Activated CD4-positive, CD25-positive, alpha-beta regulatory T cell (primary cell): ENCODE data around the gene COPG1.
"Not testable (repeated sequence)": the region's sequence is repeated elsewhere in the genome, so short reads cannot be mapped to it uniquely, and the experiment has no call there.

ENCODE experiments used
- DNase-seq, 4 experiments: peaks; one replicate each; lab custom pipeline; 2025; lab: John Stamatoyannopoulos, UW

Gene COPG1

GRCh38 chr3:129249284-129250065 is at the start of gene COPG1:
TSS of gene COPG1 (plus strand) at chr3:129249606. CDS start at chr3:129249710, 104 bp downstream.
- peak; percentile 71 to 82 (median 74) for DNase-seq

- no peak for DNase-seq
Observed at GRCh38 chr3:129204473-129204872, 44.9 kb upstream of the COPG1 start.

- DNase-seq, result no peak
Observed at GRCh38 chr3:129205109-129205832, 44.1 kb upstream of the COPG1 start.

- DNase-seq, result no peak
Observed at GRCh38 chr3:129207479-129207878, 41.9 kb upstream of the COPG1 start.

- no peak for DNase-seq
Observed at GRCh38 chr3:129211345-129211744, 38.1 kb upstream of the COPG1 start.

- DNase-seq, result no peak
Observed at GRCh38 chr3:129211772-129212171, 37.6 kb upstream of the COPG1 start.

- DNase-seq, result no peak
Observed at GRCh38 chr3:129213238-129213637, 36.2 kb upstream of the COPG1 start.

- no peak for DNase-seq
Observed at GRCh38 chr3:129218742-129219141, 30.7 kb upstream of the COPG1 start.

- DNase-seq, result not testable (repeated sequence)
Observed at GRCh38 chr3:129224387-129224786, 25.0 kb upstream of the COPG1 start.

GRCh38 chr3:129224984-129225393 is 24.4 kb upstream of the COPG1 start:
- no peak for DNase-seq

- DNase-seq, result no peak
Observed at GRCh38 chr3:129226374-129226773, 23.0 kb upstream of the COPG1 start.

GRCh38 chr3:129228891-129229585 is 20.4 kb upstream of the COPG1 start:
- DNase-seq, result no peak

- no peak for DNase-seq
Observed at GRCh38 chr3:129230311-129231019, 18.9 kb upstream of the COPG1 start.

GRCh38 chr3:129231331-129232119 is 17.9 kb upstream of the COPG1 start:
- DNase-seq, result no peak

- no peak for DNase-seq
Observed at GRCh38 chr3:129233538-129233937, 15.9 kb upstream of the COPG1 start.

GRCh38 chr3:129234441-129234840 is 15.0 kb upstream of the COPG1 start:
- DNase-seq, result no peak

GRCh38 chr3:129235344-129235917 is 14.0 kb upstream of the COPG1 start:
- no peak for DNase-seq

- no peak for DNase-seq
Observed at GRCh38 chr3:129238945-129239705, 10.3 kb upstream of the COPG1 start.

GRCh38 chr3:129239991-129240390 is 9.4 kb upstream of the COPG1 start:
- DNase-seq, result no peak

- no peak for DNase-seq
Observed at GRCh38 chr3:129240436-129240835, 9.0 kb upstream of the COPG1 start.
